Measurements from ENCODE around the gene GULP1. TPM values are rescaled to one million over a fixed set of nuclear protein-coding genes. Genes with fewer than 3 reads are reported as not detected.
"Not testable (repeated sequence)": the region's sequence is repeated elsewhere in the genome, so short reads cannot be mapped to it uniquely, and the experiment has no call there.

Gene GULP1
- polyA plus RNA-seq, 3 donors = 7.5 to 17.9 (median 10.5) TPM

GRCh38 chr2:188529710-188530109 lies 238.0 kb downstream of the GULP1 start:
- 85 to 97% (median 95%) methylated on average over 1 of the region's 1 CpG for WGBS, 3 donors
- H3K27ac ChIP-seq (ENCODE audit: low read depth, low read length) = no peak overlapping the region

DNA sequence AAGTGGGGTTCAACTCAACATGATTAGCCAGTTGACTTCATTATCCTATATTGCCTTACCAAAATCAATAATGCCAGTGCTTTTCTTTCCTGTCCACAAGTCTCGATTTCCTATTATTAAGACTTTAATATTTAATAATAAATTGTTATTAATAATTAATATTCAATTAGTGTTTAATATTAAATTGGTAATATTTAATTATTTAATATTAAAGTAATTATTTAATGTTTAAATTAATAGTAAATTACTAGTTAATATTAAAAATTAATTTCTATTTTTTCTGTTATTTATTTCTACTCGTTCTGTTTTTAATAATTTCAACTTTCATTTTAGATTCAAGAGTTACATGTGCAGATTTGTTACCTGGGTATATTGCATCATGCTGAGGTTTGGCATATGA lies 243.2 kb downstream of the GULP1 start:
- WGBS, 3 donors = 87 to 95% (median 91%) methylated on average over 2 of the region's 2 CpGs
- no peak overlapping the region for H3K27ac ChIP-seq (ENCODE audit: low read depth, low read length)

DNA sequence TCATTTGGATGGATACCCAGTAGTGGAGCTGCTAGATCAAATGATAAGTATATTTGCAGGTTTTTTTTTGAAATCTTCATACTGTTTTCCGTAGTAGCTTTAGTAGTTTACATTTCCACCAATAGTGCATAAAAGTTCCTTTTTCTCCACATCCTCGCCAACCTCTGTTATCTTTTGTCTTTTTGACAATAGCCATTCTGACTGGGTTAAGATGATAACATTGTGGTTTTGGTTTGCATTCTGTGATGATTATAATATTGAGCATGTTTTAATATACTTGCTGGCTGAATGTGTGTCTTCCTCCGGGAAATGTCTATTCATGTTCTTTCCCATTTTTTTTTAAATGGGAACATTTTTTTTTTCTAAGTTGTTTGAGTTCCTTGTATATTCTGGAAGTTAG lies 260.0 kb downstream of the GULP1 start:
- H3K27ac ChIP-seq (ENCODE audit: low read depth, low read length) = no peak overlapping the region
- 69 to 92% (median 69%) methylated on average over 3 of the region's 3 CpGs for WGBS, 3 donors

- WGBS, 3 donors = 84 to 92% (median 92%) methylated on average over 1 of the region's 1 CpG
- H3K27ac ChIP-seq (ENCODE audit: low read depth, low read length) = no peak overlapping the region
These were observed 265.4 kb downstream of the GULP1 start for GRCh38 chr2:188557081-188557480.

GRCh38 chr2:188559455-188559854 lies 267.8 kb downstream of the GULP1 start:
- WGBS, 3 donors = 95 to 100% (median 98%) methylated on average over 2 of the region's 2 CpGs
- H3K27ac ChIP-seq (ENCODE audit: low read depth, low read length) = not testable (repeated sequence)

DNA sequence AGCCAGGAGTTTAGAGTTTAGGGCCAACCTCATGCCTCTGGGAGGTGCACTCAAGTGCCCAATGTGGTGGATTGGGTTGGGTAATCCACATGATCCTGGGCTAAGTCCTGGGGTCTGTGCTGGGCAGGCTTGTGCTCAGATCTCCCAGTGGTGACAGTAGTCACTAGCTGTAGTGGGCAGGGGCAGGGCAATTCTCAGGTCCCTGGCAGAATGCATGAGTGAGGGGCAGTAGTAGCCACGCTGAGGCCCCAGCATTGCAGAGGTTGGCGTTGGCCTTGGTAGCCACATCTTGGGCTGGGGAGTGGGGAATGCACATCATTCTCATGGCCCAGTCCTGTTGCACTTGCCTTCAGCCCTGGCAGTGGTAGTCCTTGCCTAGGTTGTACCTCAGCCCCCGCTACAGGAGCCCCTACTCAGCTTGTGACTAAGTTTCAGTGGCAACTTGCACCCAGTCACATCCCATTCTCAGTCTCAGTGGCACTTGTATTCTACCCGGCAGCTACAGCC lies 269.9 kb downstream of the GULP1 start:
- H3K27ac ChIP-seq (ENCODE audit: low read depth, low read length) = no peak overlapping the region
- WGBS, 3 donors = 93 to 100% (median 95%) methylated on average over 4 of the region's 4 CpGs

DNA sequence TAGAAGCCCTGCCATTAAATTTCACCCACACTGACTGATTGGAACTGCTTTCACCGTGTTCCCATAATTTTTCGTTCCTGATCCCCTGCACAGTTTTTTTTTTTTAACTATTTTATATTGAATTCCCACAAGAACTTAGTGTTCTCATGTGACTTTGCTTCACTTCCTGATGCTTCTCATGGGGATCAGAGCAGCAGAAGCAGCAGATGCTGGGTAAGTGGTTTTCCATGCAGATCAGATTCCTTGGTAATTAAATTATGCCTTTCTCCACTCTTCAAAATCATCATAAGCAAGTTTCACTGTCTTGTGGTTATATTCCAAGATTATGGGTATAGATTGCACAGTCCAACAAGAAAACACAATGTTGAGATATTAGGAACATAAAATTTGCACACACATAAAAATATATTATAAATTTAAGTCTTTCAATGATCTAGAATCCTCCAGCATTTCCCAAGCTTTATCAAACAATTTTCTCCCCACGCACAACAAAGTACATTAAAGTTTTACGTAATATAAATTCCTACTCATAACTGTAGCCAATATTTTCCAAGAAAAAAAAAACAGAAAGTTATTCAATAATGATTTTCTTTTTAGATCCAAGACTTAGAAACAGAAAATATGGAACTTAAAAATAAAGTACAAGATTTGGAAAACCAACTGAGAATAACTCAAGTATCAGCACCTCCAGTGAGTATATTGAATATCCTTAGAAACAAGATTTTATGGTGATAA lies 277.9 kb downstream of the GULP1 start:
- H3K27ac ChIP-seq (ENCODE audit: low read depth, low read length) = no peak overlapping the region
- WGBS, 3 donors = 72 to 92% (median 82%) methylated on average over 4 of the region's 4 CpGs

DNA sequence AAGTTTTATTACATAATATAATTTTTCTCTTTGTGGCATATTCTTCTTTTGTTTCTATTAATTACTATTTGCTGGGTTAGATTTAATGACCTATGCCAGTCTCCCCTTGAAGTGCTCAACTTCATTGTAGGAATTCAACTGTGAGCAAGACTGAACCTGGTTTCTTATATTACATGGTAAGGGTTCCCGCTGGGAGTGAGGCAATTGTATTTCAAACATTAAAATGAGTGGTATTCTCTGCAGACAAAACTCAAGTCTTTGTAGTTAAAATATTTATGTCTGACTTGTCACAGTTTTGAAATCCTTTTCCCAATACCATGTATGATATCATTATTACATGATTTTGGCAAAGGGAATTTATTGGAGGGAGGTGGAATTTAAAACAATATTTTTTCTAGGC lies 278.7 kb downstream of the GULP1 start:
- 81 to 89% (median 84%) methylated on average over 1 of the region's 1 CpG for WGBS, 3 donors
- no peak overlapping the region for H3K27ac ChIP-seq (ENCODE audit: low read depth, low read length)

DNA sequence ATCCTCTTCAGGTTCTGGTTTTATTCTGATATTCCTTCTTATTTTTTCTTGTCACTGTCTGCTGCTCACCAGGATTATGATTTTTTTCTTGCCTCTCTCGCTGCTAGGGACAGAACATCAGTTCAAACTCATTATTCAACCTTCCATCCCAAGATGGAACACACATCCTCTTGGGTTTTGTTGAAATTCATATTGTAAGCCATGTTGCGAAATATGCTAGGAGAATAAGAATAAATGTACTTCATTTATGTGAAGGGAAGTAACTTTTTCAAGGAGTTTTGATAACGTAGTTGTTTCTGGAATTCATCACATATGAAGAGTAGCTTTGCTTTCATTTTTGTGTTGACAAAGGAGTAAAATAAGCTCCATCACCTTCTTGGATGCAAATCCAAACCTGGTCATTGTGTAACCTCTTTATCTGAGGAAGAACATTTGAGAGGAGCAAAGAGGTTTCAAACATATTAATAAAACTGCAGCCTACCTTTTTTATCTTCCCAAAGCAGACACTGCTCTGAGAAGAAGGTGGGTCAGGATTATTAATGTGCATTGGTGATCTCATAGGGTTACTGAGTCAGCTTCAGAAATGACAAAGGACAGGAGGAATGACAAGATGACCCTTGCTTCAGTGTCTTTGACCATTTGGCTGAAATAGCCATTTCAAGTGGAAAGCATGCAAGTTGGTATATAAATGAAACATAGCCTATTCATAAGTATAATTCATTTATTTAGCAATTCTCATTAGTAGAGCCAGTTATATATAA lies 280.0 kb downstream of the GULP1 start:
- WGBS, 3 donors = 72 to 89% (median 82%) methylated on average over 3 of the region's 3 CpGs
- no peak overlapping the region for H3K27ac ChIP-seq (ENCODE audit: low read depth, low read length)

DNA sequence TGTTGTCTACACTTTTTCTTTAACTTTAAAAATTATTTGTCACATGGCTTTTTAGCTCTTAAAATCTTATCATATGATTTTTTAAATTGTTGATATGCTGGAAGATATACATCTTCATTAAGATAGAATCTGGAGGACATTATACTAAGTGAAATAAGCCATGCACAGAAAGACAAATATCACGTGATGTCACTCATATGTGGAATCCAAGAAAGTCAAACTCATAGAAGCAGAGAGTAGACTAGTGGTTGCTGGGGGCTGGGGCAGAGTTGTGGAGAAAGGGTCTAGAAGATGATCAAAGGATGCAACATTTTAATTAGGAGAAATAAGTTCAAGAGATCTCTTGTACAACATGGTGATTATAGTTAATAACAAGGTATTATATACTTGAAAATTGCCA lies 280.9 kb downstream of the GULP1 start:
- 78 to 98% (median 93%) methylated on average over 1 of the region's 1 CpG for WGBS, 3 donors
- no peak overlapping the region for H3K27ac ChIP-seq (ENCODE audit: low read depth, low read length)

- 89 to 93% (median 91%) methylated on average over 1 of the region's 1 CpG for WGBS, 3 donors
- no peak overlapping the region for H3K27ac ChIP-seq (ENCODE audit: low read depth, low read length)
These were observed 281.8 kb downstream of the GULP1 start for GRCh38 chr2:188573453-188573852.

DNA sequence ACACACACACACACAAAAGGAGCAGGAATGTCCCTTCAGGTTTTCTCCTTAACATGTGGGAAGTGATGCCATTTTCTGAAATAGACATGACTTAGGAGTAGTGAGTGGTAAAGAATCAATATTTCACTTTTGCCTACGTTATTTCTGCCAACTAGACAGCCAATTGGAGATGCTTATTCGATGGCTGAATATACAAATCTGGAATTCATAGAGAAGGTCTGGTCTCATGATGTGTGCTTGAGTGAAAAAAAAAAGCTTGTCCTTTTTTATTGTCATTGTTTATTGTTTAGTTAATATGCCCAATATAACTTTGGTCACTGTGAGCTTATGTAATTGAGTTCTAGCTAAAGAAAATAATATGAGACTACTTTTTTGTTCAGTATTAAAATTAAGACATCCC lies 284.3 kb downstream of the GULP1 start:
- H3K27ac ChIP-seq (ENCODE audit: low read depth, low read length) = no peak overlapping the region
- WGBS, 3 donors = 80 to 93% (median 90%) methylated on average over 2 of the region's 2 CpGs

GRCh38 chr2:188576651-188577050 lies 285.0 kb downstream of the GULP1 start:
- 78 to 79% (median 79%) methylated on average over 1 of the region's 1 CpG for WGBS, 3 donors
- no peak overlapping the region for H3K27ac ChIP-seq (ENCODE audit: low read depth, low read length)

DNA sequence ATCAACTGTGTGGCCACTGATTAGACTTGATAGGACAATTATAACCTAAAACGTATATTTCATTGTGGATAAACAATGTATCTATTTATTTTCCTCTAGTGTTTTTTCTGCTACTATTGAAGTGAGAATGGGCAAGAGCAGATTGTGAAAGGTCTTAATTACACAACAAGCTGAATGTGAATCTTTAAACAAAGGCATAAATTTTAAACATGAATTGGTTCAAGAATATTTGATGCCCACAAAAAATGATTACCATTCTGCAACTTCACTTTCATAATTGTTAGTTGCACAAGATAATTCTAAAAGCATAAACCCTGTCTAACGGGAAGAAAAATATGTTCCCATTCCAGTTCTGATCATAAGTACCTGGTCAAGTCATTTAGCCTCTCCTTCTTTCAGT lies 285.6 kb downstream of the GULP1 start:
- WGBS, 3 donors = 70 to 81% (median 78%) methylated on average over 2 of the region's 2 CpGs
- no peak overlapping the region for H3K27ac ChIP-seq (ENCODE audit: low read depth, low read length)

DNA sequence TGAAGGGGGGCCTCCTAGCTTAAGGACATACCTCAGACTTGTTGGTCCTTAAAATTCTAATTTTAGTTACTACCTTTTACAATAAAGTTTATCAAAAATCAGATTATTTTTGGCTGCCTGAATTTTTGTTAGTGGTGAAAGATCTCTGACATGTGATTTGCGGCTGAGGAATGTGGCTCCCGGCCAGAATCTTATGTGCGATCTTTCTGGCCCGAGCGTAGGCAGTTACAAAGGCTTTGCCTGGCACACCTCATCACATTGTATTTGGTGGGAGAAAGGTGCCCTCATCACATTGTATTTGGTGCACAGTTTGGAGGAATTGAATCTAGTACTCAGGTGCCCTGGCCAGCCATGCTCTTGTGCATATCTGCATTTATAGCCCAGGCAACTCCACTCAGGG lies 289.1 kb downstream of the GULP1 start:
- 85 to 91% (median 89%) methylated on average over 5 of the region's 5 CpGs for WGBS, 3 donors
- no peak overlapping the region for H3K27ac ChIP-seq (ENCODE audit: low read depth, low read length)

- no peak overlapping the region for H3K27ac ChIP-seq (ENCODE audit: low read depth, low read length)
- 87 to 100% (median 89%) methylated on average over 2 of the region's 2 CpGs for WGBS, 3 donors
These were observed 290.5 kb downstream of the GULP1 start for GRCh38 chr2:188582211-188582610.

DNA sequence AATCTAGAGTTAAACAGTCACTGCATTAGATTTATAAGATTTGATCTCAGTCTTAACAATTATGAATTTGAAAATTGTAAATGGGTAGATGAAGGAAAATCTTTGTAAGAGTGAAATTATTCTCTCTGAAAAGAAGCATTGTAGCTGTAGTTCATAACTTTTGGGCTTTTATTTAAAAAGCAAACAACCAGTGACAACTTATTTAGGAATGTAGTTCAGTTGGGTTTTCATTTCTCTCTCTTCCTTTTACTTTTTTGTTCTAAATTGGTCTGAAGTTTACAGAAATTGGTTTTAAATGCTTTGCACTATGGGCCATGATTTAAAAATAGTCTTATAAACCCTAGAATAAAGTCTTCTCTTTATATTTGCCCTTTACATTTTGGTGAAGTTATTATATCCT lies 296.6 kb downstream of the GULP1 start:
- H3K27ac ChIP-seq (ENCODE audit: low read depth, low read length) = no peak overlapping the region

DNA sequence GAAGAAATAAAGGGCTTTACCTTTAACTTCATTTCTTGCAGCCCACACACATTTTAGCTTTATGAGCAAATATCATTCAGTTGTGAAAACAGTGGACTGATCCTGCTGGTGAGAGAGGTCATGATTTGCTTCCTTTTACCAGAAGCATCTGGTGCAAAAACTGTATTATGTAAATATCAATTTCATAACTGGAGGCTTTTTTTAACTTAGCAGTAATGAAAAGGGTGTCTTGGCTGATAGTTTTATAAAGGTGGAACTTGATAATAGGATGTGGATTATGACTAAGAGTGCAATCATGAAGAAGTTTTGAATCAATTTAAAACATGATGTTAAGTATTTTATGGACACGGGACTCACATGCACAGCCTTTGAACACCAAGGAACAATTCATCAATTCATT lies 304.4 kb downstream of the GULP1 start:
- H3K27ac ChIP-seq (ENCODE audit: low read depth, low read length) = no peak overlapping the region
- WGBS, 3 donors = 87 to 91% (median 91%) methylated on average over 1 of the region's 1 CpG

- WGBS, 3 donors = 82 to 88% (median 83%) methylated on average over 1 of the region's 1 CpG
- H3K27ac ChIP-seq (ENCODE audit: low read depth, low read length) = no peak overlapping the region
These were observed 306.9 kb downstream of the GULP1 start for GRCh38 chr2:188598551-188598950.

DNA sequence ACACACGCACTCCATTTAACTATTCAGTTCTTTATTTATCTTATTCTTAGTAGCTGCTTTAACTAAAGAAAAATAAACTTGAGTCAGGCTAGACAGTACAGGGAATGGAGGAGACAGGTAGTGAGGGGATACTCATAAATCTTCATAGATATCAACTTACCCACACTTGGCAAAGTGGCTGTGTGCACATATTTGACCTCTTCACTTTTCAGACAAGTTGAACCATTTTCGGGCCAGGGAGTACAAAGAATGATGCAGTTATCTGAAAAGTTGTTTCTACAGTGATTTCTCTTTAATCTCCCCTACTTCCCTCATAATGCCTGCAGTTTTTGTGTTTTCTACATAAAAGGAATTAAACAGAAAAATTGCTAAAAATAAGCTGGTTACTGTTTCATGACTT lies 307.5 kb downstream of the GULP1 start:
- H3K27ac ChIP-seq (ENCODE audit: low read depth, low read length) = no peak overlapping the region
- 40 to 63% (median 57%) methylated on average over 2 of the region's 2 CpGs for WGBS, 3 donors
